Left lung (tissue), 10 donors: ENCODE data around the gene DNAH9. TPM values are rescaled to one million over a fixed set of nuclear protein-coding genes. Genes with fewer than 3 reads are reported as not detected.
"Not testable (repeated sequence)": the region's sequence is repeated elsewhere in the genome, so short reads cannot be mapped to it uniquely, and the experiment has no call there.

ENCODE experiments used
- ATAC-seq: fragments of 200-7000 bp; cut with Tn5 transposase; one replicate; pipeline ENCODE4 v1.9.1; 2020; ENCODE audit warnings: moderate library complexity
- DNase-seq, 4 donors: peaks; one replicate each; pipeline ENCODE4 v3.0.0-alpha.2; 2013 to 2020
- H3K27ac ChIP-seq, 2 donors: fragments of 200-600 bp; sonication (generic) in 1 of 2; one replicate each; pipeline versions ENCODE4 v1.5.0 to v1.8.0; 2020 to 2021
- H3K27me3 ChIP-seq, 2 donors: fragments of 200-600 bp; sonication (generic) in 1 of 2; one replicate each; pipeline versions ENCODE4 v1.5.0 to v1.8.0; 2020 to 2021
- H3K36me3 ChIP-seq, 2 donors: fragments of 200-600 bp; sonication (generic) in 1 of 2; one replicate each; pipeline versions ENCODE4 v1.5.0 to v1.8.0; 2020 to 2021
- H3K4me1 ChIP-seq, 2 donors: fragments of 200-600 bp; one replicate each; pipeline ENCODE4 v1.8.0; 2021
- H3K4me3 ChIP-seq, 2 donors: fragments of 200-600 bp; sonication (generic) in 1 of 2; one replicate each; pipeline versions ENCODE4 v1.5.0 to v1.8.0; 2020 to 2021; ENCODE audit warnings: mild to moderate bottlenecking in 1 of 2
- H3K9me3 ChIP-seq, 2 donors: fragments of 200-600 bp; sonication (generic) in 1 of 2; one replicate each; pipeline versions ENCODE4 v1.5.0 to v1.8.0; 2020 to 2021
- CTCF ChIP-seq, 2 donors: fragments of 200-600 bp; sonication (generic) in 1 of 2; IDR thresholded peaks; one replicate each; pipeline versions ENCODE4 v1.5.0 to v1.8.0; 2021; ENCODE audit warnings: antibody characterized with exemption in 2 of 2
- intact Hi-C, 2 donors: fragments of 100-400 bp; cut with DNase I; formaldehyde crosslinking; loops; one replicate each; pipeline versions ENCODE4 v1.11.2 to v1.14.2; 2022
- polyA plus RNA-seq, 6 donors: library from polyadenylated mRNA; unstranded; fragments of 120-200 nt; gene quantifications; one replicate each; pipeline ENCODE4 v1.2.1, GENCODE V29; 2013; ENCODE audit not compliant: insufficient read length in 6 of 6
- total RNA-seq, 2 donors: library from RNA; stranded (reverse); fragmentation: NEBNext Ultra II Directional; extraction: Animal tissue kit (Norgen Biotek cat#: 25700); gene quantifications; one replicate each; pipeline ENCODE4 v1.2.1, GENCODE V29; 2021
- donor health status: DM: no; HTN: yes; CAD: no.
- donor health status: DM: no; HTN: no; CAD: no.

DNAH9 gene
- total and polyA plus RNA-seq, 8 donors = 0.38 to 12.0 (median 7.5) TPM

DNA sequence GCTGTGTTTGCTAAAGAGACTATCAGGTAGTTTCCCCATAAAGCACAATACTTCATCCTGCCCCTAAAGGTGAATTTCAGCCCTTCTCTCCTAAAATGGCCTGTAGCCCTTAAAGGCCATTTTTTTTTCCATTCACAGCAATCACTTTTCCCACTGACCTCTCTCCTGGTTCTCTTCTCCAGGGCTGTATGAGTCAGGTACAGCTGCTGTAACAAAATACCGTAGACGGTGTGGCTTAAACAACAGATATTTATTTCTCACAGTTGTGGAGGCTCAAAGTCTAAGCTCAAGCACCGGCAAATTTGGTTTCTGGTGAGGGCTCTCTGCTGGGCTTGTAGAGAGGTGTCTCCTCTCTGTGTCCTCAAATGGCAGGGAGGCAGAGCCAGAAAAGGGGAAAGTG lies 354.3 kb downstream of the DNAH9 start:
- ATAC-seq = no peak
- Histone ChIP-seq H3K9me3 (peaks cover 0 to 42% of the 10 kb centered on the region in 2 donors), H3K4me3 (no peak overlapping the region), H3K27me3 (no peaks in the 10 kb centered on the region), H3K4me1 (peaks cover 0 to 4% of the 10 kb centered on the region in 2 donors), H3K36me3 (no peaks in the 10 kb centered on the region), H3K27ac (no peak overlapping the region)
- TF ChIP-seq CTCF (IDR thresholded peaks at IDR 0.05) = no peak
- intact Hi-C loops = no loop called here
- DNase-seq = no peak

GRCh38 chr17:11953924-11954323 lies 355.7 kb downstream of the DNAH9 start:
- Histone ChIP-seq H3K4me3 (no peak overlapping the region), H3K9me3 (peaks cover 0 to 42% of the 10 kb centered on the region in 2 donors), H3K36me3 (no peaks in the 10 kb centered on the region), H3K27ac (no peak overlapping the region), H3K4me1 (peaks cover 0 to 4% of the 10 kb centered on the region in 2 donors), H3K27me3 (no peaks in the 10 kb centered on the region)
- TF ChIP-seq CTCF (IDR thresholded peaks at IDR 0.05) = no peak
- ATAC-seq = no peak
- DNase-seq = no peak
- intact Hi-C loops = no loop called here

- TF ChIP-seq CTCF (IDR thresholded peaks at IDR 0.05) = no peak
- ATAC-seq = no peak
- intact Hi-C loops = no loop called here
- Histone ChIP-seq H3K36me3 (no peaks in the 10 kb centered on the region), H3K4me3 (no peak overlapping the region), H3K27ac (no peak overlapping the region), H3K27me3 (no peaks in the 10 kb centered on the region), H3K9me3 (peaks cover 0 to 42% of the 10 kb centered on the region in 2 donors), H3K4me1 (no peaks in the 10 kb centered on the region)
- DNase-seq = no peak
Observed at GRCh38 chr17:11954936-11955335, 356.7 kb downstream of the DNAH9 start.

GRCh38 chr17:11969565-11969964 lies 371.3 kb downstream of the DNAH9 start:
- Histone ChIP-seq H3K27me3 (no peaks in the 10 kb centered on the region), H3K4me3 (no peak overlapping the region), H3K36me3 (no peaks in the 10 kb centered on the region), H3K9me3 (peaks cover 0 to 40% of the 10 kb centered on the region in 2 donors), H3K27ac (no peak overlapping the region), H3K4me1 (no peaks in the 10 kb centered on the region)
- intact Hi-C loops = no loop called here
- ATAC-seq (no peak), DNase-seq (no peak)
- TF ChIP-seq CTCF (IDR thresholded peaks at IDR 0.05) = no peak

DNA sequence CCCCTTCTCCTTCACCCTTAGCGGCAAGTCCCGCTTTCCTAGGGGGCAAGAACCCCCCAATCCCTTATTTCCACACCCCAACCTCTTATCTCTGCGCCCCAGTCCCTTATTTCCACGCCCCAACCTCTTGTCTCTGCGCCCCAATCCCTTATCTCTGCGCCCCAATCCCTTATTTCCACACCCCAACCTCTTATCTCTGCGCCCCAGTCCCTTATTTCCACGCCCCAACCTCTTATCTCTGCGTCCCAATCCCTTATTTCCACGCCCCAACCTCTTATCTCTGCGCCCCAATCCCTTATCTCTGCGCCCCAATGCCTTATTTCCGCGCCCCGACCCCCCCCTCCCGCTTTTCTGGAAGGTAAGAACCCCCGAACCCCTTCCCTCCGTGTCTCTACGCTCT lies 374.5 kb downstream of the DNAH9 start:
- H3K36me3 ChIP-seq, intact Hi-C loops, H3K4me3 ChIP-seq, DNase-seq, H3K4me1 ChIP-seq, H3K27me3 ChIP-seq, H3K27ac ChIP-seq, ATAC-seq: not testable (repeated sequence)
- peaks cover 0 to 12% of the 10 kb centered on the region in 2 donors for H3K9me3 ChIP-seq

DNA sequence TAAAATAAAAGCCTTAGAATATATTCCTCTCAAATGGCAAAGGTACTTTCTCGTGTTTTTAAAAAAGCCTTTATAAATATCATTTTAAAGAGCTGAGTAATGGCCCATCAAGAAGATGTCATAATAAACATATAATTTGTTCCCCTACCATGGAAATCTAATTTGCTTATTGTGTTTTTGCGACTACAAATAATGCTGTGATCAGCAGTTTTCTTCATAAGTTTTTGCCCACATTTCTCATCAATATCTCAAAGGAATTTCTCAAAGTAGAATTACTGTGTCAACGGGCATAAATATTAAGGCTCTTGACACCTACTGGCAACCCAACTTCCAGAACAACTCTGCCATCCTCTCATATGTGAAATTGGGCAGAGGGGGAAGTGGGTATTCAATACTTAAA lies 381.5 kb downstream of the DNAH9 start:
- no peaks in the 10 kb centered on the region for H3K27me3 ChIP-seq
- no peak for TF ChIP-seq CTCF (IDR thresholded peaks at IDR 0.05)
- intact Hi-C loops = no loop called here
- no peak for ATAC-seq
- H3K9me3 ChIP-seq = no peaks in the 10 kb centered on the region
- H3K4me1 ChIP-seq = no peaks in the 10 kb centered on the region
- H3K4me3 ChIP-seq = no peak overlapping the region
- H3K27ac ChIP-seq = no peak overlapping the region
- H3K36me3 ChIP-seq = peaks cover 0 to 49% of the 10 kb centered on the region in 2 donors
- DNase-seq = no peak
